ENCODE measurements around the gene ROMO1. TPM values are rescaled to one million over a fixed set of nuclear protein-coding genes. Genes with fewer than 3 reads are reported as not detected.

ROMO1 gene
- total RNA-seq, result 100 to 1,000 TPM; 178 to 374 (median 295) TPM

DNA sequence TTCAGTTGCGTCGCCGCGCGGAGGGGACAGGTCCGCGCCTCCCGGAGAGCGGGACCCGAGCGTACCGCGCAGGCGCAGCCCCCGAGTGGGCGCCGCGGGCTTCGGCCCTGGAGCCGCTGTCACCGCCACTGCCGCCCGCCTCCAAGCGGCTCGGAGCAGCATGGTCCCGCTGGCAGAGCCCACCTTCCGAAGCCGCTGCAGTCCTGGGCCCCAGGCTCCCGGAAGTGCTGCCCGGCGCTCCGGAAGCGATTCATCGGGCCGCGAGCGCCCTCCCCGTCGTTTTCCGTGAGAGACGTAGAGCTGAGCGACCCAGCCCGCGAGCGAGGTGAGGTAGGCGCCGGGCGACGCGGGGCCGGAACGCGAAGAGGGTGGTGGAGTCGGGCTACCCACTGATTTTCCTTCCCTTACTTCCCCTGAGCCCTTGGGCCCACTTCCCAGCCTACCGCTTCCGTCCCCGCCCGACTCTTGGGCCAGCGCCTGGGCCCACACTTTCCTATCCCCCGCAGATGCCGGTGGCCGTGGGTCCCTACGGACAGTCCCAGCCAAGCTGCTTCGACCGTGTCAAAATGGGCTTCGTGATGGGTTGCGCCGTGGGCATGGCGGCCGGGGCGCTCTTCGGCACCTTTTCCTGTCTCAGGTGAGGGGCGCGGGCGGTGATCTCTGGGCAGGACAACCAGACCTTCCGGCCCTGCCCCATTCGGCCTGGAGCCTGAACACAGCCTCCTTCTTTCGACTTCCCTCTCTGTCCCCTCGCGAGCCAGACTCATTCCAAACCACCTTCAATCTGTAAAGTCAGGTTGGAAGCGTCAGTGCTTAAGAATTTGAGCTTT lies at the start of gene ROMO1, which contains the start of gene NFS1:
TSS of gene ROMO1 (plus strand) at position 279 of the 830 bp plus-strand sequence. CDS start at position 507, 228 bp downstream.
TSS of gene NFS1 (minus strand) at position 226 of the 830 bp plus-strand sequence. CDS start at position 162, 64 bp downstream.
- in situ Hi-C loops (cut with MboI; ENCODE audit: low pct_unique_long_range_greater_than_20kb in 2 of 9, low sequenced_read_pairs in 9 of 9, unreplicated experiment in 9 of 9), result loop anchor here in 1 of 9 experiments (25.0 kb wide), 1 partner anchor 187 kb away; no protein-coding TSS in a partner anchor
- Histone ChIP-seq H3K27ac (peak within 1 kb of the TSS; percentile 81 to 96), H3K4me1 (replicated peaks in 1 of 2) (peaks cover 11 to 12% of the 10 kb centered on the region in 2 donors), H3K4me3 (peak within 1 kb of the TSS; percentile 52 to 91 (median 59))
- peak; percentile 83 to 98 (median 96) for ATAC-seq (replicated peaks in 6 of 8)
- 0 to 3% (median 0%) methylated on average over 1 to 8 of the region's 81 CpGs; no CpG with 5 or more reads in 4 of the 10 experiments for WGBS, 10 experiments

DNA sequence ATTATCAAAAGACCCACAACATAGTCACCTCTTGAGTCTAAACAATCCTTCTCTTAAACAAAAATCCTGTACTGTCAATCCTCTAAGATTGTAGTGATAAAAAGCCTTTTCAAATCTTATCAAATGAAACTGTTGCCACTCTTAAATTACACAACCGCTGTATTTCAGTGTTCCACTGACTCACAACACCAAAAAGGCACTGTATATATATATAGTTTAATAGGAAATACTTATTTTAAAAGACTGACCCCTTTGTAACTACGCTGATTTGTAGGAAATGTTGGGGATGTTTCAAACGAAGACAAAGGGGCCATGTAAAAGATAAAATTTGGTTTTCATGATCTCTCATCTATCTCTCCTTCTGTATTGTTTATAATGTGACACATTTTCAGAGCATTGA lies 48.6 kb upstream of the ROMO1 start:
- in situ Hi-C loops (cut with MboI; ENCODE audit: low pct_unique_long_range_greater_than_20kb in 2 of 9, low sequenced_read_pairs in 9 of 9, unreplicated experiment in 9 of 9), result no loop called here
- peaks cover 0 to 3% of the 10 kb centered on the region in 2 donors for H3K4me1 ChIP-seq (replicated peaks in 1 of 2)
- no peak overlapping the region for H3K27ac ChIP-seq
- 50 to 100% (median 90%) methylated on average over 2 to 3 of the region's 3 CpGs; no CpG with 5 or more reads in 1 of the 10 experiments for WGBS, 10 experiments
- ATAC-seq (replicated peaks in 6 of 8), result no peak
- H3K4me3 ChIP-seq, result no peak overlapping the region

DNA sequence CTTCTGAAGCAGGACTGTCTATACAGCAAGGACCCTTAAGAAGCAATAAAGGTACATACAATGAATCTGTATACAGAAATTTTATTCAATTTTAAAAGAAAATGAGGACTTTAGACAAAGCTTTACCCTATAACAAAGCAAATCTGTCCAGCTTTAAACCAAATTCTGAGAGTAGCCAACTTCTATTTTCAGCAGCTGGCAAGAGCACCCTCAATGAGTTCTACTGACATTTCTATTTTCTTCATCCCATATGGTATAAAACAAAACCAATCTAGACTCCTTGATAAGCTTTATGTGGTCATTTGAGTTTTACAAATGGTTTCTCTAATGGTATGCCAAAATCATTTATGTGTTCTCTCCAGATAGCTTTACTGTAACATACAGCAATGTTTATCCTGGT lies 47.2 kb upstream of the ROMO1 start:
- H3K27ac ChIP-seq, result no peak overlapping the region
- in situ Hi-C loops (cut with MboI; ENCODE audit: low pct_unique_long_range_greater_than_20kb in 2 of 9, low sequenced_read_pairs in 9 of 9, unreplicated experiment in 9 of 9), result no loop called here
- no peak overlapping the region for H3K4me3 ChIP-seq
- H3K4me1 ChIP-seq (replicated peaks in 1 of 2), result peaks cover 0 to 3% of the 10 kb centered on the region in 2 donors
- ATAC-seq (replicated peaks in 6 of 8), result no peak

DNA sequence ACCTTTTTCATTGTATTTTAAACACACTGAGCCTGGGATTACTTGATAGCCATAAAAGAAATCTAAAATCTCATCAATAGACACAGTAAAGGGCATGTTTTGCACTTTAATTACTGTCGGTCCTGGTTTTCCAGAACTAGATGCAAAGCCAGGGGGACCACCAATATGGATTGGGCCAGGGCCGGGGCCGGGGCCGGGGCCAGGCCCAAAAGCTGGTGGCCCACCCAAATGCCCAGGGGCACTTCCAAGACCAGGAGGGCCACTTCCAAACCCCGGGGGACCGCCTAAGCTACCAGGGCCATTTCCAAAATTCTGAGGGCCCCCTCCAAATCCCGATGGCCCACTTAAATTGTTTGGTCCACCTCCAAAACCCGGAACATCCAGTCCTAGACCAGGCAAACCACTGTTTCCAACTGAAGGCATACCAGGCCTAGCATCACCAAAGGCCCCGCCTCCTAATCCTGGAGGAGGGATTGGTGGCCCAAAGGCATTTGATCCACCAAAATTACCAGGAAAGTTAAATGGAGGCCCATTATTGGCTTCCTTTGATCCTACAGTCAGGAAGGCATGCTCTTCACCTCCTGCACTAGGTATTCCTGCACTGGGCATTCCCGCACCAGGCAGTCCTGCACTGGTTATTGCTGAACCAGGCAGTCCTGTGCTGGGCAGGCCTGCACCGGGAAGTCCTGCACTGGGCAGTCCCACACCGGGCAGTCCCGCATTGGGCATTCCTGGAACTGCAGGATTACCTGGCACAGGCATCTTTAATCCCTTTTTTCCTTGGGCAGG lies 46.4 kb upstream of the ROMO1 start:
- Histone ChIP-seq H3K4me3 (no peak overlapping the region), H3K27ac (no peak overlapping the region), H3K4me1 (replicated peaks in 1 of 2) (peaks cover 0 to 3% of the 10 kb centered on the region in 2 donors)
- WGBS, 10 experiments, result 94 to 100% (median 100%) methylated on average over 1 to 4 of the region's 13 CpGs; no CpG with 5 or more reads in 3 of the 10 experiments
- in situ Hi-C loops (cut with MboI; ENCODE audit: low pct_unique_long_range_greater_than_20kb in 2 of 9, low sequenced_read_pairs in 9 of 9, unreplicated experiment in 9 of 9), result no loop called here
- ATAC-seq (replicated peaks in 6 of 8), result no peak

DNA sequence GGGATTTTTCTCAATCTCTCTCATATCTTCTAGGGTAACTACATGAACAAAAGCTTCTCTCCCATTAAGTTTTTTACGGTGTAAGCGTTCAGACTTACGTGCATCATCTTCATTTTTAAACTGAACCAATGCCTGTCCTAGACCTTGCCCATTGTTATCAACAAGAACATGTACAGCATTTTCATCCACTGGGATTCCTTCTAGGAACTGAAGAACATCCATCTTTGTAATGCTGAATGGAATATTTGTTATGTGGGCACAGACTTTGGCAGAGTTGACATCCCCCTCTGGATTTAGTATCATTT lies 45.8 kb upstream of the ROMO1 start:
- no peak for ATAC-seq (replicated peaks in 6 of 8)
- peaks cover 0 to 3% of the 10 kb centered on the region in 2 donors for H3K4me1 ChIP-seq (replicated peaks in 1 of 2)
- H3K4me3 ChIP-seq, result no peak overlapping the region
- in situ Hi-C loops (cut with MboI; ENCODE audit: low pct_unique_long_range_greater_than_20kb in 2 of 9, low sequenced_read_pairs in 9 of 9, unreplicated experiment in 9 of 9), result no loop called here
- H3K27ac ChIP-seq, result no peak overlapping the region
- 95 to 100% (median 100%) methylated on average over 2 to 3 of the region's 3 CpGs; no CpG with 5 or more reads in 1 of the 10 experiments for WGBS, 10 experiments

DNA sequence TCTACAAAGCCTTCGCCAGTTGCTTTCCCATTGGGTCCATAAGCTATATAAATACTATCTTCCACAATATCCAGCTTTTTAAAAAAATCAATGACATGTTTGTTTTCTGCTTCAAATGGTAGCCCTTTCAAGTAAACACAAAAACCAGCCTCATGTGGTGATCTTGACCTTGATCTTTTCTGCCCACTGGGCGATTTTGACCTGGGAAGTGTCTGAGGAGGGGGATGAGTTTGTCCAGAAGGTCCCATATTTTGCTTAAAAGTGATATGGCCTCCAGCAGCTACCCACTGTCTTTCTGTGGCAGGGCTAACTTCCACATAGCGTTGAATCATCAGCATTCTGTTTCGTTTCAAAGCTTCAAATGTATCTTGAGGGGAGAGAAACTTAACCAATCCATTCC lies 45.3 kb upstream of the ROMO1 start:
- peaks cover 0 to 3% of the 10 kb centered on the region in 2 donors for H3K4me1 ChIP-seq (replicated peaks in 1 of 2)
- in situ Hi-C loops (cut with MboI; ENCODE audit: low pct_unique_long_range_greater_than_20kb in 2 of 9, low sequenced_read_pairs in 9 of 9, unreplicated experiment in 9 of 9), result no loop called here
- H3K27ac ChIP-seq, result no peak overlapping the region
- 63 to 100% (median 100%) methylated on average over 1 to 4 of the region's 4 CpGs; no CpG with 5 or more reads in 1 of the 10 experiments for WGBS, 10 experiments
- ATAC-seq (replicated peaks in 6 of 8), result no peak
- no peak overlapping the region for H3K4me3 ChIP-seq

DNA sequence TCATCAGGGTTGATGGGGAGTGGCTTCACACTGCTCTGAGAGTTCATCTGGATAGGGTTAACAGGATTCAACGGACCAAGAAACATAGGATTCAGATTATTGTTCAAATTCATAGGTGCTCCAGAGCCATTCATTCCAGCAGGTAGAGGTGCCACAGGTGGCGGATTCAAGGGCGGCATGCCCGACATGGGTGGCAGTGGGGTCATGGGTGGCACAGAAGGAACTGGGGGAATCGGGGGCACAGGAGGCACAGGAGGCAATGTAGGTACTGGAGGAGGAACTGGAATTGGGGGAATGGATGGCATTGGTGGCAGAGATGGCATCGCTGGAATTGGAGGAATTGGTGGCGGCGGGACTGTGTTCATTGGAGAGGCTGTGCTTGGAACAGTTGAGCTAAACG lies 44.8 kb upstream of the ROMO1 start:
- Histone ChIP-seq H3K4me1 (replicated peaks in 1 of 2) (peaks cover 3 to 6% of the 10 kb centered on the region in 2 donors), H3K4me3 (no peak overlapping the region), H3K27ac (no peak overlapping the region)
- 60 to 100% (median 99%) methylated on average over 1 to 7 of the region's 9 CpGs; no CpG with 5 or more reads in 2 of the 10 experiments for WGBS, 10 experiments
- no peak for ATAC-seq (replicated peaks in 6 of 8)
- in situ Hi-C loops (cut with MboI; ENCODE audit: low pct_unique_long_range_greater_than_20kb in 2 of 9, low sequenced_read_pairs in 9 of 9, unreplicated experiment in 9 of 9), result no loop called here

DNA sequence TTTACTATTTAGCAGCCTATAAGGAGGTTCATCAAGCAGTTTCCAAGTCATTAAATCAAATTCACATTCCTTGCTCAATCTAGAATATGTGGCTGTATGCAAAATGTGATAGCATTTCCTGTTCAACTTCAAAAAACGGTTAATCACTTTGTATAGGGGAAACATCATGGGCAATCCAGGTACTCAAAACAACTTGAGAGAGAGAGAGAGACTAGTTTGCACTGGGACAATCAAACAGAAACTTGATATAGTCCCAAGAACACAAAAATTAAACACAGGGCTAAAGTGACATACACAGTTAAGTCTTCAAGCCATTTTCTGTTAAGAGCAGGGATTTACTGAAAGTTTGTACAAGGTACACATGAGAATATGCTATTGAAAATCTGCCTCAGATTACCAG lies 41.9 kb upstream of the ROMO1 start:
- WGBS, 10 experiments, result 0 to 100% (median 76%) methylated on average over 1 of the region's 1 CpG; no CpG with 5 or more reads in 2 of the 10 experiments
- in situ Hi-C loops (cut with MboI; ENCODE audit: low pct_unique_long_range_greater_than_20kb in 2 of 9, low sequenced_read_pairs in 9 of 9, unreplicated experiment in 9 of 9), result no loop called here
- Histone ChIP-seq H3K4me1 (replicated peaks in 1 of 2) (peaks cover 13 to 20% of the 10 kb centered on the region in 2 donors), H3K27ac (no peak overlapping the region), H3K4me3 (no peak overlapping the region)
- peak in 2 of 8 experiments; percentile 22 to 46 for ATAC-seq (replicated peaks in 6 of 8)

DNA sequence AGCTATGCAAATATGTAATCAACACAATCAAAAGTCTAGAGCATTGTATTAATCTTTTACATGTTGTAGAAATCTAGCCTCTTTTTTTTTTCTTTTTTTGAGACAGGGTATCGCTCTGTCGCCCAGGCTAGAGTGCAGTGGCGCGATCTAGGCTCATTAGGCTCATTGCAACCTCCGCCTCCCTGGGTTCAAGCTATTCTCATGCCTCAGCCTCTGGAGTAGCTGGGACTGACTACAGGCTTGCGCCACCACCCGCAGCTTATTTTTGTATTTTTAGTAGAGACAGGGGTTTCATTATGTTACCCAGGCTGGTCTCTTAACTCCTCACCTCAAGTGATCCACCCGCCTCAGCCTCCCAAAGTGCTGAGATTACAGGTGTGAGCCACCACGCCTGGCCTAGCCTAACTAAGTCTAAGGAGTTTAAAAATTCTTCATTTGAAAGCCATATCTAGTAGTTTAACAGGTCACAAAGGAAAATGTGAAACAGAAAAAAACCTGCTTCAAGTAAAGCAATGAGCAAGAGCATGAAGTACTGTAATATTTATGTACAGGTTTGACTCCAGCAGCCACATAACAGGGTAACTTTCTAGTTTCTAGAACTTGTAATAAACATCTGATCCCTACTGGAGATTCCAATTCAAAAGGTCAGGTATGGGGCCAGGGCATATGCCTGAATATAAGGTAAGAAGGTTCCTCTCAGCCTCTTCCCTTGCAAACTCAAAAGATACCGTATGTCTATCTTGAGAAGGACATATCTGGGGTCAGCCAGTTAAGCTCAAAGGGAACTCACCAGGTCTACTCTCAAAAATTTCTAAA lies 38.9 kb upstream of the ROMO1 start:
- Histone ChIP-seq H3K27ac (no peak overlapping the region), H3K4me3 (no peak overlapping the region), H3K4me1 (replicated peaks in 1 of 2) (peaks cover 12 to 31% of the 10 kb centered on the region in 2 donors)
- in situ Hi-C loops (cut with MboI; ENCODE audit: low pct_unique_long_range_greater_than_20kb in 2 of 9, low sequenced_read_pairs in 9 of 9, unreplicated experiment in 9 of 9), result no loop called here
- no peak for ATAC-seq (replicated peaks in 6 of 8)
- 83 to 100% (median 95%) methylated on average over 1 to 8 of the region's 10 CpGs; no CpG with 5 or more reads in 2 of the 10 experiments for WGBS, 10 experiments

DNA sequence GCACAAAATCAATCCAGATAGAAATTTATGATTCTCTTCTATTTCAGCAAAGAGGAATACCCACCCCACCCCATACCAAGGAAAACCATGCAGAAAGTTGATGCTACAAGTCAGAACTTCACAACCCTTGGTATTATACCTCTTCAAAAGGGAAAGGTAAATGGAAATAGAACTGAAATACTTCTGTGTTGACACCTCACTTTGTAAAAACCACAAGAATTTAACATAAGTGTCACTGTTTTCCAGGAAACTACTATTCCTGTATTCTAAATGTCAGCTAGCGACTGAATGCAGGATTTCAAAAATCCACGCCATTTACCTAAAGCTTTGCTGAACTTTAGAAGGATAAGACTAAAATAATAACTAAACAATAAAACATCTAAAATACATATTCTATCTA lies 38.2 kb upstream of the ROMO1 start:
- H3K4me3 ChIP-seq, result no peak overlapping the region
- in situ Hi-C loops (cut with MboI; ENCODE audit: low pct_unique_long_range_greater_than_20kb in 2 of 9, low sequenced_read_pairs in 9 of 9, unreplicated experiment in 9 of 9), result no loop called here
- WGBS, 10 experiments, result 73 to 100% (median 89%) methylated on average over 1 to 2 of the region's 2 CpGs; no CpG with 5 or more reads in 3 of the 10 experiments
- no peak overlapping the region for H3K27ac ChIP-seq
- peaks cover 12 to 31% of the 10 kb centered on the region in 2 donors for H3K4me1 ChIP-seq (replicated peaks in 1 of 2)
- no peak for ATAC-seq (replicated peaks in 6 of 8)

DNA sequence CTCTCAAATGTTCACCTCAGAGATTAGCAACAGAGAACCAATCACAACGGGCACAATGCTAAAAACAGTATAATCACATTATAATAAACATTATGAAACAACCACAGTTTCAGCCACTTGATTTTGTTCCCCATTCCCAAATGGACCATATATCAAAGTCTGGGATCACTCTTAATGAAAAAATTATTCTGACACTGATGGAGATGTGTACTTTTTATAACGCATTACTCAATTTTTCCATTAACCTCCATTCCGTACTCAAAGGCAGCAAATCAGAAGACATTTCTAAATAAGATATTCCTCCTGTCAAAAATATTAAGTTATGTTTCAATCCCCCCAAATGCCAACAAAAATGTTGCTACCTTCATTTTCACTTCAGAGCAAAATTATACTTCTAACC lies 37.3 kb upstream of the ROMO1 start:
- 0 to 92% (median 65%) methylated on average over 1 to 3 of the region's 3 CpGs; no CpG with 5 or more reads in 1 of the 10 experiments for WGBS, 10 experiments
- in situ Hi-C loops (cut with MboI; ENCODE audit: low pct_unique_long_range_greater_than_20kb in 2 of 9, low sequenced_read_pairs in 9 of 9, unreplicated experiment in 9 of 9), result no loop called here
- Histone ChIP-seq H3K27ac (no peak overlapping the region), H3K4me1 (replicated peaks in 1 of 2) (peaks cover 12 to 31% of the 10 kb centered on the region in 2 donors), H3K4me3 (peak overlapping the region in 3 of 5 donors; percentile 68 to 84 (median 72))
- no peak for ATAC-seq (replicated peaks in 6 of 8)

DNA sequence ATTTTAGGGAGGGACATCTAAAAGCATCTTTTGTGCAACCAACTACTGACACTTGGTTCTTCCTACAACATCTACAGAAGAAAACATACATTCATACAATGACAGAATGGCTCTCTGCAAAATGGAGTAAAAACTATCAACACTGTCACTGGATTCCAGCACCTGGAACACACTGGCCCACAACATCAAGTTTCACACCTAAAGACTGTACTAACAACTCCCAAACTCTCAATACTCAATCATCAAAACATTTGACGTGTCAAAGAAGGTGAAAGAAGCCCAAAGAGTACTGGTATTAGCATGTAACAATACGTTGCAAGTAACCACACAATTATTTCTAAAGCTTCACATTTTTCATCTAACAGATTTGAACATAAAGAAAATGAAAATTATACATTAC lies 36.7 kb upstream of the ROMO1 start:
- Histone ChIP-seq H3K4me1 (replicated peaks in 1 of 2) (peaks cover 12 to 31% of the 10 kb centered on the region in 2 donors), H3K27ac (no peak overlapping the region), H3K4me3 (peak overlapping the region; percentile 68 to 95 (median 72))
- in situ Hi-C loops (cut with MboI; ENCODE audit: low pct_unique_long_range_greater_than_20kb in 2 of 9, low sequenced_read_pairs in 9 of 9, unreplicated experiment in 9 of 9), result no loop called here
- ATAC-seq (replicated peaks in 6 of 8), result no peak
- 0 to 30% (median 16%) methylated on average over 2 of the region's 2 CpGs; no CpG with 5 or more reads in 4 of the 10 experiments for WGBS, 10 experiments

Measured in motor neuron (in vitro differentiated cells).